ENCODE data around the gene IQCE.

IQCE gene

DNA sequence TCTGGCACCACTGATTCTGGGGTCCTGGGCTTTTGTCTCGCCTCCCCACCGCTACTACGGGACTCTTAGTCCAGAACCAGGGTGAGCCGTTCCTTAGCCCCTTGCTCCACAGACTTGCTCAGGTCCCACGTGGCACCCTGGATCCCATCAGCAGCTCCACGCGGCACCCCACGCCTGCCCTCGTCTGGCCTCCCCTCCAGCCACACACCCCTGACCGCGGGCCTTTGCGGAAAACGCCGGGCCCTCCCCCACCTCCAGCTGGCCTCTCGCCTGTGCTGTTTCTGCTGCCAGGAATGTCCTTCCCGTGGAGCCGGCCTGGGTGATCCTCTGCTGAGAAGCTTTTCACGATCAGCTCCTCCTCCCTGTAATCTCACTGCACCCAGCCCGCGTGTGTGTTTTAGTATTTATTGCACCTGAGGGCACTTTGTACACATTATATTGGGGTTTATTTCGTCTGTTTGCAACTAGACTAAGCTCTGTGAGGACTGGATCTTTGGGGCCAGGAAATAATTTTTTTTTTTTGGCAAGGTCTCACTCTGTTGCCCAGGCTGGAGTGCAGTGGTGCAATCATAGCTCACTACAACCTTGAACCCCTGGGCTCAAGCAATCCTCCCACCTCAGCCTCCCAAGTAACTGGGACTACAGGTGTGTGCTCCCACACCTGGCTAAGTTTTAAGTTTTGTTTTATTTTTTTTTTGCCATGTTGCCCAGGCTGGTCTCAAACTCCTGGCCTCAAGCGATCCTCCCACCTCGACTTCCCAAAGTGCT lies 62.5 kb downstream of the IQCE start:
- no peak for DNase-seq

DNA sequence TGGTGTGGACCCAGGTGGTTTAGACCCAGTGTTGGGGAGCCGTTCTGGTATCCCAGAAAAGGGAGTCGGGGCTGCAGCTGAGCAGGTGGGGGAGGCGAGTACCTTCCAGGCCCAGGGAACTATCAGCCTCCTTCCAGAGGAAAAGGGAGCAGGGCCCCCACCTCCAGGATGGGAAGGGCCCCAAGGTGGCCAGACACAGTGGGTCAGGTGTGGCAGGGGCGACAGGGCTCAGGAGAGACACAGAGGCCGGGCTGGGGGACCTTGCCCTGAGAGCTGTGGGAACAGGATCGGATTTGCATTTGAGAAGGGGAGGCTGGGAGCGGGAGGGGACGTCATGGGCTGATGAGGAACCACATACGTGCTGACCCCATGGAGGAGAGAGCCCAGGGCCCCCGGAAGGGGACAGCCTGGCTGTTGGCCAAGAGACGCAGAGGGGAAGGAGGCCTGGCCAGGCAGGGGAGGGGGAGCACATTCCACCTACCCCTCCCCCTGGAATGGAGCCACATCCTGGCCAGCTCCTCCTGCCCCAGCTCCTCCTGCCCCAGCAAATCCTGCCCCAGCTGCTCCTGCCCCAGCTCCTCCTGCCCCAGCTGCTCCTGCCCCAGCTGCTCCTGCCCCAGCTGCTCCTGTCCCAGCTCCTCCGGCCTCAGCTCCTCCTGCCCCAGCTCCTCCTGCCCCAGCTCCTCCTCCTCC lies 63.3 kb downstream of the IQCE start:
- no peak for DNase-seq

DNA sequence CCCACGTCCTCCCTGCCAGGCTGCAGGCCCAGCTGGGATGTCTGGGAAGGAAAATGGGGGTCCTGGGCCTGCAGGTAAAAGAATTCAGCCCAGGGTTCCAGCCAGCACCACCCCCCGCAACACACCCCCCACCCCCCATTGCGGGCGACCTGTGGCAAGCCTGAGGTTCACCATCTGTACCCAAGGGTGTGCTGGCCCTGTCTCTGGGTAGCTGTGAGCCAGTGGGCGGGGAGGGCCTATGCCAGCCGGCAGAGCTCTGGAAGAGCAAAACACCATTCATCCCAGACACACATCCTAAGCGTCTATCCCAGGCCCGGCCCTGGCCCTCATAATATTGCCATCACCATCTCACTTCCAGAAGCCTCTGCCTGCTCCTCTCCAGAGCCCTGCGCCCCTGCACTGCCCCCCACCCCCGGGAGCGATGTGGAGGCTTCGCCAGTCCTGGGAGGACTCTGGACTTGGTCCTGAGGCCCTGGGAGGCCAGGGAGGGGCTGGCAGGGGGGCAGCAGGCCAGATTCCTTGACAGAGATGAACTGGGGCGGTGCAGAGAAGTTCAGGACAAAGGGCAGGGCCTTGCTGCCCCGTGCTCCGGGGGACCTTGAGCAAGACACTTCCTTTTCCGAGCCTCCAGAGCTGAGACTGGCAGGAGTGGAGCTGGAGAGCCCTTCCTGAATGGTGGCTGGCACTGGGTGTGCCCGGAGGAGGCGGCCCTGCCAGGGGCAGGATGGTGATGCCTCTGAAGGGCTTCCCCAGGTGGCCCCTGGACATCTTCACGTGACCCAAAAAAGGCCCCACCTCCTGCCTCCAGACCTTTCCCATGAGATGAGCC lies 64.3 kb downstream of the IQCE start:
- no peak for DNase-seq

DNA sequence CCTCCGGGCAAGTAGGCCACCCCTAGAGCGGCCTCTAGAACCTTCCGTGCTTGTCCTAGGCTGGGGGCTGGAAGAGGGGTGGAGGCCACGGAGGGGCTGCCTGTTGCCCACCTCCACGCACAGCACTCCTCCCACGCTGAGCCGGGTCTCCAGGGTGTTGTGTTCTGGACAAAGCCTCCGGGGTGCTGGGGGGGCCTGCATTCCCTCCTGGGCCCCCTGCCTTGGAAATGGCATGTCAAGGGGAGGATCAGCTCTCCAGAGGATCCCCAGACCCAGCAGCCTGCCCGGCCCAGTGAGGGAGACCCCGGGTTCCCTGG lies 64.9 kb downstream of the IQCE start:
- DNase-seq, result no peak

DNA sequence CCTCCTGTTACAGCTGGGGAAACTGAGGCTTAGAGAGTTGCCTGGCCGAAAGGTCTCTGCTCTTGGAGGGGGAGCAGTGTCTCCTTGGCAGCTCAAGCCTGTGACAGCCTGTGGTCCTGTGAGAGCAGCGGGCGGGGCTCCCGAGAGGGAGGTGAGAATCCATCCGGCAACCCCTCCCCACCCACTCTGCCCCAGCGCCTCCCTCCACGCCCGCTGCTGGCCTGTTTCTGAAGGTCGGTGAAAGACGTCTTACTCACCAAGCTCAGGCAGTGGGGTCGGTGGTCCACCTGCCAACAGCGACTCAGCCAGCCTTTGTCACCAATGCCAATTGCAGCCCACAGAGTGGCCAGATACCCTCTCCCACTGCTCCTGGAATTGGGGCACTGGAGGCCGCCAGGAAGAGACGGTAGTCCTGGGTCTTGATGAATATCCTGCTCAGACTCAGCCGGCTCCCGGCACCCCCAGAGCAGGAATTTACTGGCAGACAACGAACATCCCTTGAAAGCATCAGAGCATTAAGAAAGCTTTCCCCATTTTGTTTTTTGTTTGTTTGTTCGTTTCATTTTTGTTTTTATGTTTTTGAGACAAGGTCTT lies 65.6 kb downstream of the IQCE start:
- DNase-seq, result no peak

DNA sequence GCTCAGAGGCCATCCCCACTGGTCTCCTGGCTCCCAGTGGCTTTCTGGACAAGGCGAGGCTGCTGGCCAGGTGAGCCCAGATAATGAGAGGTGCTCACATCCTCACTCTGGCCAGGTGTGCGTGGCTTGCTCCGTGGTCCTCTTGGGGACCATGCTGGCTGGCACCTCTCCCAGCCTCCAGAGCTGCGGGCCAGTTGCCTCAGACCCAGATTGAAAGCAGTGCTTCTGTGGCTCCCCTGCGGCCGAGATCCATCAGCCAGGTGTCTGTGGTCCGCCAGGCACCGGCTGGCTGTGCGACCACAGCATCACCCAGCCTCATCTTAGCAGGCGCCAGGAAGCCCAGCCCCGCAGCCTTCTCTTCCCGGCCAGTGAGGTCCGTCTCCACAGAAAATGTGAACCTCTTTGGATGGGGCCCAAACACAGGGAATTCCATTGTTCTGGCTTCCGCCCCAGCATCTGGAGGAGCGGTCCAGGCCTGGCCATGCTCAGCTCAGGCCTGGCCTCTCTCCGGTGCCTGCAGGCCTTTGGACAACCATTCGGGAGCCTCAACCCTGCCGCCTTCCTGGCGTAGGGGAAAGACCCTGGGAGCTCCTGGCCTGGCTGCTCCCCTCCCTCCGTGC lies 67.8 kb downstream of the IQCE start:
- DNase-seq, result no peak

DNA sequence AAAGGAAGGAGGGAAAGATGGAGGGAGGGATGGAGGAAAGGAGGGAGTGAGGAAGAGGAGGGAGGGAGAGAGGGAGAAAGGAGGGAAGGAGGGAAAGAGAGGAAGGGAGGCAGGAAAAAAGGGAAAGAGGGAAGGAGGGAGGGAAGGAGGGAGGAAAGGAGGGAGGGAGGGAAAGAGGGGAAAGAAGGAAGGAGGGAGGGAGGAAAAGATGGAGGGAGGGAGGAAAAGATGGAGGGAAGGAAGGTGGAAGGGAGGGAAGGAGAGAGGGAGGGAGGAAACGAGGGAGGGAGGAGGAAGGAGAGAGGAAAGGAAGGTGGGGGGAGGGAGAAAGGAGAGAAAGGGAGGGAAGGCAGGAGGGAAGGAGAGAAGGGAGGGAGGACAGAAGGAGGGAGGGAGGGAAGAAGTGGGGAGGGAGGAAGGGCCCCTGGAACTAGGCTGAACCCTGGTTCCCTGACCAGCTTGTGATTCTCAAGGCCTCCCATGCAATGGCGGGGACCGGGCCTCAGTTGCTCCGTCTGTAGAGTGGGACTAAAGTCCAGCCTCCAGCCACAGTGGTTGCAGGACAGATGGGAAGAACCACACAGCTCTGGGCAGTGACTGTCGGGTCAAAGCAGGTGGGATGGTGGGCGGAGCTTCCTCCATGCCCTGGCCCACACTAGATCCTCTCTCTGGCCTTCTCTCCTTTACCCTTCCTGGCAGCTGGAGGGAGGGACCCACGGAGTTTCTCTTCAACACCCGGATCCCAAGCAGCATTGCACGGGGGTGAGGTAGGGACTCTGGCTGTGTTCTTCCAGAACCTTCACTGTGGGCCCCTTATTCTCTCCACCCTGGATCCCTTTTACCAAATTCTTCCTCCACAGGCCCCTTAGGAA lies 68.7 kb downstream of the IQCE start:
- DNase-seq, result no peak

- DNase-seq, result no peak
Observed at GRCh38 chr7:2628130-2628482, 69.3 kb downstream of the IQCE start.

DNA sequence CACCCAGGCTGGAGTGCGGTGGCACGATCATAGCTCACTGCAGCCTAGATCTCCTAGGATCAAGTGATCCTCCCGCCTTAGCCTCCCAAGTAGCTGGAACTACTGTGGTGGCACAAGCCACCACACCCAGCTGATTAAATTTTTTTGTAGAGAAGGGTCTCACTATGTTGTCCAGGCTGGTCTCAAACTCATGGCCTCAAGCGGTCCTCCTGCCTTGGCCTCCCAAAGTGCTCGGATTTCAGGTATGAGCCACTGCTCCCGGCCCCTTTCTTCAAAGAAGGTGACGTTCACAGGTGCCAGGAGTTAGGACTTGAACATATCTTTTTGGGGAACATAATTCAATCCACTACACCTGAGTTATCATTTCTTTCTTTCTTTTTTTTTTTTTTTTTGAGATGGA lies 70.1 kb downstream of the IQCE start:
- DNase-seq, result no peak

DNA sequence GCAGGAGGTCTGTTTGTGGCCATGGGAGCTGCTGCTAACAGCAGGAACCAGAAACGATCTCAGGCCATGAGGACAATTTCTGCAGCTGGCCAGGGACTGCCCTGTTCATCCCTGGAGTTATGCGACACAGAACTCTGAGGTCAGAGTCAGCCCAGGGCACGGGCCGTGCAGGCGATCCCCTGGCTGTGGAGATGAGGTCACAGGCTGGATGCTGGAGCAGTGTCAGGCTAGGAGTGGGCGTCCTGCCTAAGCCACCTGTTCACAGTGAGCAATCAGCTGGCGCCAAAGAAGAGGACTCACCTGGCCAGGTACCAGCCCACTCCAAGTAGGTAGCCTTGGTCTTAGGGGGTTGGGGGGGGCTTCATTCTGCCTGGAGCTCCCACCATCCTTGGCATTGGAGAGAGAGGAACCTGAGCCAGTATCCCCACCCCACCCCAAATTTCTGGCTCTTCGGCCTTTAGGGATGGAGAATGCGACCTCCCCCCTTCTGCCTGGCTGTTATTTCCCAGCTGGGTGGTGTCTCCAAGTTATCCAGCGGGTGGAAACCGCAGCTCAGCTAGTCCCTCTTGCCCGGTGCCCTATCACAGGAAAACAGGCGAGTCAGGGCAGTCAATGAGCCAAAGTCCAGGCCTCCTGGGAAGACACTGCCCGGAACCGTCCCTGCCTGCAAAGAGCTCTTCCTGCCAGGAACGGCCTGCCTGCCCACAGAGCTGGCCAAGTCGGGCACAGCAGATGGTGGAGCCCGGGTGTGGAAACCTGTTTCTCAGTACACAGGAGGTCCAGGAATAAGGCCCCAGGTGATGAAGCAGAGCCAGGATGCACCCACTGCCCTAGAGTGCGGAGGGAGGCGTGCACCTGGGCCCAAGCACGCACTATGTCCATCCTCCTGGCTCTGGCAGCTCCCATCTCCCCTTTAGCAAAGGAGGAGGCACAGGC lies 71.2 kb downstream of the IQCE start:
- DNase-seq, result no peak

DNA sequence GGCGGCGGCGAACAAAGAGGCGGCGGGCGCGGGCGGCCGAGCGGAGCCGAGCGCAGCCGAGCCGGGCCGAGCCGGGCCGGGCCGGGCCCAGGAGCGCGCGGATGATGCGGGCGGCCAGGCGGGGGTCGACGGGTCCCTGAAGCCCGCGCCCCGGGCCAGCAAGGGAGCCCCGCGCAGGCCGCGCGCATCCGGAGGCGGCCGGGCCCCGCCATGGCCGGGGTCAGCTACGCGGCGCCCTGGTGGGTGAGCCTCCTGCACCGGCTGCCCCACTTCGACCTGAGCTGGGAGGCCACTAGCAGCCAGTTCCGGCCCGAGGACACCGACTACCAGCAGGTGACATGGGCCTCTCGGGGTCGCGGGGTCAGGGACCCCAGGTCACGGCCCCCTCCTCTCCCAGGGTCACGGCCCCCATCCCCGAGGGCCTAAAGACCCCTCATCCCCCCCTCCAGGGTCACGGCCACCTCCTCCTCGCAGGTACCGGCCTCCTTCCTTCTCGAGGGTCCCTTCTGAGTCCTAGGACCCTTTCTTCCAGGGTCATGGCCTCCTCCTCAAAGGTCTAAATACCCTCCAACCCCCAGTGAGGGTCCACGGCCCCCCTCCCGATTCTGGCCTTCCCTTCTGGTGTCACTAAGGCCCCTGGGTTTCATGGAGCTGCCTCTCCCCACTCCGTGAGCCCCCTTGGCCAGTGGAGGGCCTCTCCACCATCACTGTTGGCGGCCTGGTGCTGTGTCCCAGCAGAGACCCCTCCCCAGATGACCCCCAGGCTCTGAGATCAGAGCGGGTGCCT lies 73.4 kb downstream of the IQCE start, which contains the start of gene TTYH3:
Gene TTYH3 (plus strand): TSS at position 41 of the 787 bp plus-strand sequence. CDS start 170 bp downstream, at position 211.
- no peak for DNase-seq

DNA sequence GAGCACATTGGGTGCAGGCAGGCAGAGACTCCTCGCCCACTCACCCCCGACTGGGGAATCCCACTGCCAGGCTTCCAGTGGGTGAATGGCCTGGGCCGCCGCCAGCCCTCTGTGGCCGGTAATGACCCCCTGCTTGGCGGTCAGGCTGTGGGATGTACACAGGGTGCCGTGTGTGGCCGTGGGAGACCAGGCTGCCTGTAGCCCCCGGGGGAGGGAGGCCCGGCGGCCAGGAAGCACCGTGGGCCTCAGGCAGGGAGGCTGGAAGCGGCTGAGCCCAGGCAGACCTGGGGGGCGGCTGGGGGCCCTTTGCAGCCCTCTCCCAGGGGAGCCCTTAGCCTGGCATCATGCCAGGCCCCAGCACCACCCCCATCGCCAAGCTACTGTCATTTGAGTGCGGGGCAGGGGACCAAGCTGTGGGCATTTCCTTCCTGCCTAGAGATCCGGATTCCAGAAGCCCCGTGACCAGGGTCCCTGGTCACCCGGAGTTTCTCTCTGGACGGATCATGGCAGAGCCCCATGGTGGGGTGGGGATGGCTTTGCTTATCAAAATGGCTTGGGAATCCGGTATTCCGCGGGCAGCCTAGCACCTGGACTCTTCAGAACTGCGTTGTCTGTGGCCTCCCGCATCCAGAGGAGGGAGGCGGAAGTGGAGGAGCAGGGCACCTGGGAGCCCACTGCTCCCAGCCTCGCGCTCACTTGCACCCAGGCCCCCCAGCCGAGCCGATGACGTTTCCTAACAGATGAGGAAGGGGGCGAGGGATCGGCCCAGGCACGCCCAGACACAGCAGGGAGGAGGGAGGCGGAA lies 74.2 kb downstream of the IQCE start:
- DNase-seq, result peak; percentile 36

DNA sequence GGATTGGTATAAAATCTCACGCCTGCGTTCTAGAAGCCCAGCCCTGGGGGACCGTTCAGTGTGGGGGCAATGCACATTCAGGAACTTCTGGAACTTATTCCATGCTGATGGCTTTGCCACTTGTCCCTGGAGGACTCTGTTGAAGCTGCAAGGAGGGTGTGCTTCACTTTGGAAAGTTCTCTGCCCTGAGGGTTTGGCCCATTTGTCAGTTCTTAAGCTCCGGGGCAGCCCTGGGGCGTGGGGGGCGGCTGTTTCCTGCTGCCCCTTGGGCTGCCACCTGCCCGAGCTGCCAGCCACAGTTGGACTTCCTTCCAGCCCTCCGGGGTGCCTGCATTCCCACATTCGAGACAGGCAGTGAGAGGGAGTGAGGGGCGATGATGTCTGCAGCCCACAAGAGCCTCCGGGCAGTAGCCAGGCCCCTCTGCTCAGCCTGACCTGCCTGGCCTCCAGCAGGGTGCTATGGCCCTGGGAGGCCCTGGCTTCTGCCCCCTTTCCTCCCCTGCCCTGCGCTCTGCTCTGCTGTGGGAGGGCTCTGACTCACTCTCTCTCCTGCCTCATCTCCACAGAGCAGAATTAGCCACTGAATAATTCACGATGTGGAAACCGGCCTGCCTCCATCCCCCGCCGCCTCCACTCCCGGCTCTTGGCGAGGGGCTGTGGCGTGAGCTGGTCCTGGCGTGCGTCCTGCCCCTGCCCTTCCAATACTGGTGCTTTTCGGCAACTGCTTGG lies 74.9 kb downstream of the IQCE start:
- DNase-seq, result peak; percentile 9

DNA sequence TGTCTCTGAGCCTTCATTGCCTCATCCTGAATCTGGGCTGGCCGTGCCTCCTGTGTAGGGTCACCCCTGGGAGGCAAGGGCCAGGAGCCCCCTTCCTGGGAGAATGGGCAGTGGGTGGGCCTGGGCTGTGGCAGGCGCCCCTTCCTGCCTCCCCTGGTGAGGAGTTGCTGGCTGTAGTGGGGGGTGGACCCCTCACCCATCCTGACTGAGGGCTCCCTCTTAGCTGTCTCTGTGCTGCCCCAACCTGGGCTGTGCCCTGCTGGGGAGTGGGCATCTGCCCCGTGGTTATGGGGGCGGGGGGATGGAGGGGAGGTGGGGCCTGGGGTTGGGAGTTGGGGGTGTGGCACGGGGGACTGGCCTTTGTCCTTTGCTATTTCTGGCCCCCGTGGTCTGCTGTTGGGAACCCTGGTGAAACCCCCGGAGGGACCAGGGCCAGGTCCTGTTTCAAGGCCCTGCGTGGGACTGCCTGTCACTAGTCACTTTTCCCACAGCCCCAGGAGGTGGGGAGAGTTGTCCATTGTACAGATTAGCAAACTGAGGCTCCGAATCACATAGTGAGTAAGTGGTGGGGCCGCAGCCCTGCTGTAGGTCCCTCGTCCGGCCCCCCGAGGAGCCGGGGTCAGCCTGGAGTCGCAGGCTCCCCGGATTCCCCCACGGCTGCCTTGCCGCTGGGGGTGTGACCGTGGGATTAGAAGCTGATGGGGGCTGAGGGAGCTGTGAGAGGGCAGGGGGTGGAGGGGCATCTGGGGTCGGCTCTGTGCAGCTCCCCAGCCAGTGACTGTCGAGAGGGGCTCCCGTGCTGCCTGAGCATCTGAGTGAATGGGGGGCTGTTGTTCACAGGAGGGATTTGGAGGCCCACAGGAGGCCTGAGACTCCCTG lies 75.7 kb downstream of the IQCE start:
- DNase-seq, result no peak

DNA sequence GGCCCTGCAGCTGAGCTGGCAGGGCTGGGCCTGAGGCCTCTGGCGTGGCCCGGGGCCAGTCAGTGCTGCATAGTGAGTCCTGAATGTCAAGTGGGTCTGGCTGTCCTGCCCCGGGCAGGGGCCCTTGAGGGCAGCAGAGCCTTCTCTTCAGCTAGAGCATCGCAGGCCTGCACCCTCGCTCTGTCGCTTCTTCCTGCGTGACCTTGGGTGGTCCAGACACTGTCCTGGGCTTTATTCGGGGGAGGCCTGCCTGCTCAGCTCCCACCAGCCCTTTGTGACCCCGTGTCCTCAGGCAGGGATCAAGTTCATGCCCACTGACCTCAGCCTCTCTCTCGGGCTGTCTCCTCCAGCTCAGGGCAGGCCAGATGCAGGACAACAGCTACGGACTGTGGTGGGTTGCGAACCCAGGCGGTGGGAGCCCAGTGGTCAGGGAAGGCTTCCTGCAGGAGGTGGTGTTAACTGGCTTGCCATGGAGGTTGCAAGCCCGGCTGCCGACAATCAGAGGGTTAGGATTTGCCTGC lies 76.4 kb downstream of the IQCE start:
- no peak for DNase-seq

DNA sequence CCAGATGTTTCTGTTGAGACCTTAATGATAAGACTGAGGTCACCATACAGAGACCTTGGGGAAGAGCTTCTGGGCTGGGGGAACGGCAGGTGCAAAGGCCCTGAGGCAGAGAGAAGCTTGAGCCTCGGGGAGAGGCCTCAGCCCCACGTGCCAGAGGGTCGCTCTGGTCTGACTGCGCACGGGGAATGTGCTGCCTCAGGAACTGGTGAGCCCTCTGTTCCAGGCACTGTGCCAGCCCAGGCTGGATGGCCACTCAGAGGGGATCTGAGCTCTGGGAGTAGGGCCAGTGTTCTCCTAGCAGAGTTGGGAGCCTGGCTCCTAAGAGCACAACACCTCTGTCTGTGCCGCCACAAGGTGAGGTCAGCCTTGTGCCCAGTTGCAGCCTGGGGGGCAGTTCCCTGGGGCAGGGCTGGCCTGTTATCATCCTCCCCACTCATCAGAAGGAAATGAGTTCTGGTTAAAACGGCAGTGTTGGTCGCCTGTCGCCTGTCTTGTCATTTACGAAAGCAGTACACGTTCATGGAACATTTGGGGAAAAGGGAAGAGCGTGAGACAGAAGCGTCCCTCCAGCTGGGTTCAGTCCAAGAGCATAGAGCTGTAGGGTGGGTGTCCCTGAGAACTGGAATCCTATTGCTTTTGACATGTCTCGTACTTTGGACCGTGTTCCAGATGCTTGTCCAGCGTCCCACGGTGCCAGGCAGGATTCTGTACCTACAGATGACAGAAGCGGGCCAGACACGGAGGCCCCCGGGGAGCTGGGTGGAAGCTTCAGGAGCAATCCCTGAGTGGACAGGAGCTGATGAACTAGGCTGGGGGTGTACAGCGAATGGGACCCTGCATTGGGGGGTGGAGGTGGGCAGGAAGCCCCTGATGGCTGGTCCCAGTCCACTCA lies 77.3 kb downstream of the IQCE start:
- DNase-seq, result no peak

Data from CD4-positive, alpha-beta T cell treated with Interleukin-10 for 1 hour (primary cell).